WI38 (cell line): ENCODE data around the gene TNP2.

Experiments
- H3K4me3 ChIP-seq: 2 replicates; pipeline ENCODE4 v1.5.1; 2011; ENCODE audit warnings: low read depth, mild to moderate bottlenecking, control low read depth, low read length
- CTCF ChIP-seq: IDR thresholded peaks from 2 replicates; pipeline ENCODE4 v1.5.1; 2012; ENCODE audit warnings: low read depth, mild to moderate bottlenecking, control low read depth, low read length

The TNP2 gene

GRCh38 chr16:11268921-11269375, at the start of gene TNP2:
TNP2 (minus strand) TSS chr16:11269325; CDS start chr16:11269262, 63 bp downstream.
- H3K4me3 ChIP-seq, result no peak within 1 kb of the TSS
- TF ChIP-seq CTCF, result no peak

DNA sequence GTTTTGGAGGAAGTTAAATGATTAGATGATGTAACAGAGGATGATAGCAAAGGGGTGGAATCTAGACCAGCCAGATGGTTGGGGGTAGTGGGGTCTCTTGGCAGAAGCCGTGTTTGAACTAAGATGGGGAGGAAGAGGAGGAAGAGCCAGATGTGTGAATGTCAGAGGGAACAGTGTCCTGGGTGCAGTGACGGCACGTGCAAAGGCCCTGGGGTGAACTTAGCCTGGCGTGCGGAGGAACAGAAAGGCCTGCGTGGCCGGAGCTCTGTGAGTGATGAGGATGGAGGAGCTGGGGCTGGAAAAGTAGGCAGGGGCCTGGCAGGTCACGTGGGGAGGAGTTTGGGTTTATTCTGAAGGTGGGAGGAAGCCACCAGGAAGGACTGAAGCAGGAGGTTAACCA, 49.7 kb upstream of the TNP2 start:
- TF ChIP-seq CTCF, result no peak
- no peak overlapping the region for H3K4me3 ChIP-seq

- no peak overlapping the region for H3K4me3 ChIP-seq
- TF ChIP-seq CTCF, result no peak
Measured at GRCh38 chr16:11316331-11317015, 47.3 kb upstream of the TNP2 start.

GRCh38 chr16:11315510-11315909, 46.4 kb upstream of the TNP2 start:
- no peak for TF ChIP-seq CTCF
- no peak overlapping the region for H3K4me3 ChIP-seq

- H3K4me3 ChIP-seq, result no peak overlapping the region
- no peak for TF ChIP-seq CTCF
Measured at GRCh38 chr16:11314309-11314894, 45.3 kb upstream of the TNP2 start.

DNA sequence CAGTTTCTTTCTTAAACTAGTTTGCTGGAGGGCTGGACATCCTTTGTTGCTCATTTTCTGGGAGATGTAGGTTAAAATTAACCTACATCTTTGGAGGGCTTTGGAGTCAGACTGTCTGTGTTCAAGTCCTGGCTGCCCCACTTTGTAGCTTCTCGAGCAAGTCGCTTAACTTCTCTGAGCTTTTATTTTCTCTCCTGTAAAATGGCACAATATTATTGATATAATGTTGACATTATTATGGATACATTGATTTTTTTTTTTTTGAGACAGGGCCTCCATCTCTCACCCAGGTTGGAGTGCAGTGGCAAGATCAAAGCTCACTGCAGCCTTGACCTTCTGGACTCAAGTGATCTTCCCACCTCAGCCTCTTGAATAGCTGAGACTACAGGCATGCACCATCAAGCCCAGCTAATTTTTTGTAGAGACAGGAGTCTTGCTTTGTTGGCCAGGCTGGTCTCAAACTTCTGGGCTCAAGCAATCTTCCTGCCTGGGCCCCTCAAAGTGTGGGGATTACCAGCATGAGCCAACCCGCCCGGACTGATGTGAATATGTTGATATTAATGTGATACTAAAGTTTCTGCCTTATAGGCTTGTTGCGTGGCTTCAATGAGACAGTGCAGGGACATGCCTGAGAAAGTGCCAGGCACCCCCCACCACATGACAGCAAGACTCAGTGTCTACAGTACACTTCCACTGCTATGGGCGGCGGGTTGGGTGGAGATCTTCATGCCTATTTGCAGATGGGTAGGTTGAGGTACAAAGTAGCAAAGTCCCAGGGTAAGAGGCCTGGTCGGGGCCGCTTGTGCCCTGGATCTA, 44.6 kb upstream of the TNP2 start:
- no peak for TF ChIP-seq CTCF
- no peak overlapping the region for H3K4me3 ChIP-seq
